C4-2B (cell line): ENCODE data around the gene DCHS1.

ENCODE experiments used
- CTCF ChIP-seq: fragments of 450-650 bp; conservative IDR thresholded peaks from 2 replicates; pipeline ENCODE4 v1.5.1; 2017; ENCODE audit warnings: mild to moderate bottlenecking
- ZFX ChIP-seq: fragments of 450-650 bp; IDR thresholded peaks from 2 replicates; pipeline ENCODE4 v1.6.1; 2017

- TF ChIP-seq CTCF: no peak
- TF ChIP-seq ZFX: no peak
These were observed 19.3 kb upstream of the DCHS1 start for GRCh38 chr11:6674862-6675261.
